ENCODE results near the gene MAP4K5. TPM values are rescaled to one million over a fixed set of nuclear protein-coding genes. Genes with fewer than 3 reads are reported as not detected.
"Not testable (repeated sequence)": the region's sequence is repeated elsewhere in the genome, so short reads cannot be mapped to it uniquely, and the experiment has no call there.

MAP4K5 gene
- total RNA-seq, 1 donor from 2014 or later: 179 TPM

GRCh38 chr14:50531595-50532501 lies 521 bp downstream of the MAP4K5 start:
- DNase-seq (ENCODE audit: low spot score): peak; percentile 64

GRCh38 chr14:50530794-50531365 lies 1.5 kb downstream of the MAP4K5 start:
- DNase-seq (ENCODE audit: low spot score): peak; percentile 4

- no peak for DNase-seq (ENCODE audit: low spot score)
Observed at GRCh38 chr14:50530358-50530757, 2.0 kb downstream of the MAP4K5 start.

GRCh38 chr14:50529288-50530179 lies 2.8 kb downstream of the MAP4K5 start:
- DNase-seq (ENCODE audit: low spot score): no peak

- no peak for DNase-seq (ENCODE audit: low spot score)
Observed at GRCh38 chr14:50528000-50528399, 4.4 kb downstream of the MAP4K5 start.

GRCh38 chr14:50524731-50525515 lies 7.4 kb downstream of the MAP4K5 start:
- DNase-seq (ENCODE audit: low spot score): no peak

- no peak for DNase-seq (ENCODE audit: low spot score)
Observed at GRCh38 chr14:50524060-50524459, 8.3 kb downstream of the MAP4K5 start.

- DNase-seq (ENCODE audit: low spot score): no peak
Observed at GRCh38 chr14:50523271-50524041, 8.9 kb downstream of the MAP4K5 start.

- DNase-seq (ENCODE audit: low spot score): no peak
Observed at GRCh38 chr14:50521912-50522341, 10.4 kb downstream of the MAP4K5 start.

GRCh38 chr14:50520947-50521815 lies 11.2 kb downstream of the MAP4K5 start:
- DNase-seq (ENCODE audit: low spot score): no peak

- no peak for DNase-seq (ENCODE audit: low spot score)
Observed at GRCh38 chr14:50516091-50516490, 16.3 kb downstream of the MAP4K5 start.

- DNase-seq (ENCODE audit: low spot score): no peak
Observed at GRCh38 chr14:50512463-50512862, 19.9 kb downstream of the MAP4K5 start.

- DNase-seq (ENCODE audit: low spot score): no peak
Observed at GRCh38 chr14:50510157-50510556, 22.2 kb downstream of the MAP4K5 start.

- DNase-seq (ENCODE audit: low spot score): not testable (repeated sequence)
Observed at GRCh38 chr14:50507078-50507477, 25.3 kb downstream of the MAP4K5 start.

GRCh38 chr14:50501642-50502041 lies 30.7 kb downstream of the MAP4K5 start:
- DNase-seq (ENCODE audit: low spot score): no peak

- no peak for DNase-seq (ENCODE audit: low spot score)
Observed at GRCh38 chr14:50497351-50497750, 35.0 kb downstream of the MAP4K5 start.

GRCh38 chr14:50489851-50490250 lies 42.5 kb downstream of the MAP4K5 start:
- no peak for DNase-seq (ENCODE audit: low spot score)

GRCh38 chr14:50488521-50488920 lies 43.8 kb downstream of the MAP4K5 start:
- DNase-seq (ENCODE audit: low spot score): no peak

- DNase-seq (ENCODE audit: low spot score): no peak
Observed at GRCh38 chr14:50479041-50479440, 53.3 kb downstream of the MAP4K5 start.
